ENCODE results near the gene ATP5F1A.

Gene ATP5F1A

GRCh38 chr18:46042571-46043123 lies 55.4 kb downstream of the ATP5F1A start:
- peak; percentile 48 for DNase-seq

- no peak for DNase-seq
Measured at GRCh38 chr18:46040747-46041104, 57.4 kb downstream of the ATP5F1A start.

- DNase-seq: no peak
Measured at GRCh38 chr18:46040033-46040746, 57.9 kb downstream of the ATP5F1A start.

- DNase-seq: no peak
Measured at GRCh38 chr18:46037512-46038305, 60.4 kb downstream of the ATP5F1A start.

GRCh38 chr18:46035696-46036680 lies 62.1 kb downstream of the ATP5F1A start:
- DNase-seq: no peak

- DNase-seq: no peak
Measured at GRCh38 chr18:46034230-46034629, 63.9 kb downstream of the ATP5F1A start.

GRCh38 chr18:46031741-46032140 lies 66.4 kb downstream of the ATP5F1A start:
- DNase-seq: no peak

Data from stimulated activated CD4-positive, alpha-beta T cell treated with anti-CD3 and anti-CD28 coated beads, Interleukin-15, amount 100 ng/mL, for 24 hours (primary cell).